CD4-positive, alpha-beta memory T cell (primary cell): ENCODE results near the gene ZEB2. TPM values are rescaled to one million over a fixed set of nuclear protein-coding genes. Genes with fewer than 3 reads are reported as not detected.

Experiments
- CTCF ChIA-PET: fragments of 350-600 bp; sonication (Branson Sonifier 250); formaldehyde crosslinking; loops from one replicate; lab custom pipeline; 2021; ENCODE audit warnings: inconsistent platforms; ENCODE audit not compliant: partially characterized antibody; lab: Charles Lee
- POLR2A ChIA-PET: fragments of 350-600 bp; sonication (Branson Sonifier 250); formaldehyde crosslinking; loops from one replicate; lab custom pipeline; 2021; ENCODE audit not compliant: partially characterized antibody; lab: Charles Lee
- DNase-seq, 5 donors: peaks; one replicate each; pipeline versions ENCODE4 v3.0.0 to v3.0.0-alpha.2; 2020 to 2022; ENCODE audit warnings: mixed read lengths in 1 of 5
- H3K27ac ChIP-seq: one replicate; pipeline ENCODE4 v1.7.0; 2013; ENCODE audit warnings: low read depth, low read length
- H3K27me3 ChIP-seq: 2 replicates; pipeline ENCODE4 v1.7.0; 2013; ENCODE audit warnings: mild to moderate bottlenecking, low read length, moderate library complexity; ENCODE audit not compliant: insufficient read depth
- H3K36me3 ChIP-seq: 2 replicates; pipeline ENCODE4 v1.7.0; 2013; ENCODE audit warnings: mild to moderate bottlenecking, low read length, moderate library complexity; ENCODE audit not compliant: insufficient read depth
- H3K4me1 ChIP-seq: 2 replicates; pipeline ENCODE4 v1.7.0; 2013; ENCODE audit warnings: mild to moderate bottlenecking, low read length, moderate library complexity; ENCODE audit not compliant: insufficient read depth
- H3K4me3 ChIP-seq, 2 donors: one replicate each; pipeline ENCODE4 v1.7.0; 2013; ENCODE audit warnings: low read length in 2 of 2, mild to moderate bottlenecking in 1 of 2
- H3K9me3 ChIP-seq, 2 donors: one replicate each; pipeline ENCODE4 v1.7.0; 2013; ENCODE audit warnings: low read length in 2 of 2, control low read depth in 1 of 2; ENCODE audit not compliant: control insufficient read depth in 1 of 2
- H3K27ac Mint-ChIP-seq, 7 donors: one replicate each; pipeline ENCODE4 v1.8.0; 2020 to 2021; ENCODE audit warnings: mixed read lengths in 7 of 7, mild to moderate bottlenecking in 6 of 7, inconsistent platforms in 3 of 7, moderate library complexity in 3 of 7
- H3K27me3 Mint-ChIP-seq, 2 donors: one replicate each; pipeline ENCODE4 v1.8.0; 2020 to 2021; ENCODE audit warnings: mixed read lengths in 2 of 2
- H3K36me3 Mint-ChIP-seq, 2 donors: one replicate each; pipeline ENCODE4 v1.8.0; 2020 to 2021; ENCODE audit warnings: mixed read lengths in 2 of 2, inconsistent platforms in 1 of 2, mild to moderate bottlenecking in 1 of 2
- H3K4me1 Mint-ChIP-seq, 4 donors: one replicate each; pipeline ENCODE4 v1.8.0; 2020 to 2021; ENCODE audit warnings: mixed read lengths in 4 of 4, mild to moderate bottlenecking in 1 of 4
- H3K4me3 Mint-ChIP-seq, 8 donors: one replicate each; pipeline ENCODE4 v1.8.0; 2020 to 2021; ENCODE audit warnings: mixed read lengths in 8 of 8, mild to moderate bottlenecking in 7 of 8, moderate library complexity in 6 of 8, inconsistent platforms in 3 of 8
- H3K9me3 Mint-ChIP-seq, 8 donors: one replicate each; pipeline ENCODE4 v1.8.0; 2020 to 2021; ENCODE audit warnings: mixed read lengths in 8 of 8, mild to moderate bottlenecking in 5 of 8, inconsistent platforms in 3 of 8, moderate library complexity in 1 of 8
- intact Hi-C: fragments of 100-400 bp; cut with micrococcal nuclease; formaldehyde crosslinking; loops from one replicate; pipeline ENCODE4 v1.15.1; 2023
- polyA plus RNA-seq, 2 donors: library from polyadenylated mRNA; unstranded; fragments of 300-500 nt; fragmentation: Illumina TruSeq; gene quantifications; one replicate each; pipeline ENCODE4 v1.2.3, GENCODE V29; 2021
- total RNA-seq, 2 experiments: library from RNA; stranded (reverse); gene quantifications; one replicate each; pipeline ENCODE4 v1.2.3, GENCODE V29; 2021

The ZEB2 gene
- total and polyA plus RNA-seq, 4 experiments from 2014 or later, result 0.83 to 5.2 (median 2.6) TPM

DNA sequence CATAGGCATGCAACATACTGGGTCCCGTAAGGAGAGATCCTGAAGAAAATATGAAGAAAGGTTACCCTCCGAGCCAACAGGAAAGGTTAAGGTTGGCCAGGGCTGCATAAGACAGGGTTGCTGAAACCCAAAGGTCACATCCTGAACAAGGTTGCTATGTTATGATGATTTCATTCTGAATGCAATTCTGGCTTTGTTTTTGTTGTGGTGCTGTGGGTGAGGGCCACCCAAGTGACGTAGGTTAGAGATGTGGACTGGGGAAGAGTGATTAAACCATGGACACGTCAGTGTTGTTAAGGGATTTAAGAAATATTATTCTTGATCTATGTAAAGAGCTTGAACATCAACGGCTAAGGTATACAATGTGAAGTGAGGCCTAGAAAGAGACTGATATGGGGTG is 60.0 kb downstream of the ZEB2 start:
- Mint-ChIP-seq H3K27ac (peak overlapping the region; percentile 23 to 83 (median 39)), H3K9me3 (no peaks in the 10 kb centered on the region), H3K4me1 (peaks cover 1 to 17% (median 10%) of the 10 kb centered on the region in 4 donors), H3K36me3 (no peaks in the 10 kb centered on the region), H3K4me3 (peak overlapping the region in 4 of 8 donors; percentile 7 to 21 (median 8)), H3K27me3 (peaks cover 3 to 4% of the 10 kb centered on the region in 2 donors)
- no peak overlapping the region for H3K4me3 ChIP-seq
- DNase-seq, result peak; percentile 33 to 64 (median 57)
- CTCF ChIA-PET, result interaction anchor here (1.2 kb wide), 1 partner anchor 13 kb away, joined by 3 read pairs; no protein-coding TSS in a partner anchor
- no peaks in the 10 kb centered on the region for H3K9me3 ChIP-seq
- H3K27me3 ChIP-seq, result no peaks in the 10 kb centered on the region
- H3K27ac ChIP-seq, result peak overlapping the region; percentile 23
- no peaks in the 10 kb centered on the region for H3K36me3 ChIP-seq
- intact Hi-C loops, result no loop called here
- POLR2A ChIA-PET, result interaction anchor here (0.9 kb wide), 1 partner anchor 60 kb away, joined by 3 read pairs; no protein-coding TSS in a partner anchor
- peaks cover 20% of the 10 kb centered on the region for H3K4me1 ChIP-seq

- Mint-ChIP-seq H3K27me3 (peaks cover 8 to 10% of the 10 kb centered on the region in 2 donors), H3K9me3 (no peaks in the 10 kb centered on the region), H3K36me3 (no peaks in the 10 kb centered on the region), H3K27ac (peak overlapping the region in 6 of 7 donors; percentile 23 to 83 (median 48)), H3K4me1 (peaks cover 4 to 22% (median 16%) of the 10 kb centered on the region in 4 donors), H3K4me3 (no peak overlapping the region)
- no peak for DNase-seq
- H3K4me1 ChIP-seq, result peaks cover 20% of the 10 kb centered on the region
- no peaks in the 10 kb centered on the region for H3K36me3 ChIP-seq
- H3K9me3 ChIP-seq, result no peaks in the 10 kb centered on the region
- no peaks in the 10 kb centered on the region for H3K27me3 ChIP-seq
- intact Hi-C loops, result no loop called here
- H3K4me3 ChIP-seq, result no peak overlapping the region
- POLR2A ChIA-PET, result interaction anchor here (0.9 kb wide), 1 partner anchor 60 kb away, joined by 3 read pairs; no protein-coding TSS in a partner anchor
- H3K27ac ChIP-seq, result peak overlapping the region; percentile 19
- CTCF ChIA-PET, result interaction anchor here (1.2 kb wide), 1 partner anchor 14 kb away, joined by 3 read pairs; no protein-coding TSS in a partner anchor
These were observed 60.6 kb downstream of the ZEB2 start for GRCh38 chr2:144459286-144459685.

GRCh38 chr2:144458541-144458940 is 61.4 kb downstream of the ZEB2 start:
- Histone ChIP-seq H3K9me3 (no peaks in the 10 kb centered on the region), H3K36me3 (no peaks in the 10 kb centered on the region), H3K4me1 (peaks cover 20% of the 10 kb centered on the region), H3K27me3 (no peaks in the 10 kb centered on the region), H3K4me3 (no peak overlapping the region), H3K27ac (peak overlapping the region; percentile 19)
- Mint-ChIP-seq H3K27ac (no peak overlapping the region), H3K36me3 (no peaks in the 10 kb centered on the region), H3K9me3 (no peaks in the 10 kb centered on the region), H3K27me3 (peaks cover 9 to 11% of the 10 kb centered on the region in 2 donors), H3K4me3 (no peak overlapping the region), H3K4me1 (peaks cover 4 to 24% (median 16%) of the 10 kb centered on the region in 4 donors)
- POLR2A ChIA-PET, result no interaction called here
- CTCF ChIA-PET, result no interaction called here
- DNase-seq, result no peak
- intact Hi-C loops, result no loop called here

DNA sequence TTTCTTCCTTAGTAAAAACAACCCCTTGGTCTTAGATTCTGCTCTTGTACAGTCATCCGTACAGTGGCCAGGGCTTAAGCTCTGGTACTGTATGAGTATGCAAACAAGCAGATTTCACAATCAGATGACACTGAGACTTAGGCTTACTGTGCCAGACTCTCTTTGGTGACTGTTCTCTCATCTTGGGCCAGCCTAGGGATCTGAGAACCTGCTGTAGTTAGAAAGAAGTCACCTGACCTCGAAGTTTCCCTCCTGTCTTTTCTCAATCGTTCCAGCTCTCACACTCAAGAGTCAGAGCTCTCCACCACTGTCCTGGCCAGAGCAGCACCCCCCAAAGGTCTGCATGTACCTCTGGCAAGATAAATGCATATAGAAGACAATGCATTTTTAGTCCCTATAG is 63.2 kb downstream of the ZEB2 start:
- H3K4me1 Mint-ChIP-seq, result peaks cover 8 to 27% (median 18%) of the 10 kb centered on the region in 4 donors
- H3K27me3 ChIP-seq, result no peaks in the 10 kb centered on the region
- CTCF ChIA-PET, result no interaction called here
- peak overlapping the region in 1 of 7 donors; percentile 84 for H3K27ac Mint-ChIP-seq
- no peak for DNase-seq
- POLR2A ChIA-PET, result no interaction called here
- no peaks in the 10 kb centered on the region for H3K9me3 Mint-ChIP-seq
- H3K27ac ChIP-seq, result no peak overlapping the region
- no peak overlapping the region for H3K4me3 Mint-ChIP-seq
- H3K27me3 Mint-ChIP-seq, result peaks cover 13% of the 10 kb centered on the region in 2 donors
- peaks cover 20% of the 10 kb centered on the region for H3K4me1 ChIP-seq
- no peaks in the 10 kb centered on the region for H3K36me3 ChIP-seq
- no peak overlapping the region for H3K4me3 ChIP-seq
- intact Hi-C loops, result no loop called here
- H3K9me3 ChIP-seq, result no peaks in the 10 kb centered on the region
- no peaks in the 10 kb centered on the region for H3K36me3 Mint-ChIP-seq

DNA sequence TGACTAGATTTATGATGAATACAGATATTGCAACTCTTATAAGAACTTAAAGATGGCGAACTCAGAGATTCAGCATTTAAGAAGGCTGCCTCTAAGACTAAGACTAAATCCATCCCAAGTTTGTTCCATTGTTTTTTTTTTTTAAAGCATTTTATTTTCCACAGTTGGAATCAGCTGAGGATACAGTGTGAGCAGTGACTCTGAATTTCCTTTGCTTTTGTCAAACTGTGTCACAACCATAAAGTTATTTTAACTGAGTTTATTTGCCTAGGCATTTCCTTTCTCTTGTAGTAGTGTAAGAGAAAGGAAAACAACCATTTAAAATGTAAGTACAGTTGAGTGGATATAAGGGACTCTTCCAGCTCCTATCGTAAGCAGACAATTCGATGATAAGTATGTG is 63.9 kb downstream of the ZEB2 start:
- H3K36me3 Mint-ChIP-seq, result no peaks in the 10 kb centered on the region
- no peak overlapping the region for H3K27ac ChIP-seq
- intact Hi-C loops, result no loop called here

GRCh38 chr2:144454466-144455287 is 65.2 kb downstream of the ZEB2 start:
- Histone ChIP-seq H3K4me1 (peaks cover 15% of the 10 kb centered on the region), H3K4me3 (no peak overlapping the region), H3K27me3 (no peaks in the 10 kb centered on the region), H3K27ac (no peak overlapping the region), H3K9me3 (no peaks in the 10 kb centered on the region), H3K36me3 (no peaks in the 10 kb centered on the region)
- peak overlapping the region in 3 of 7 donors; percentile 14 to 40 (median 26) for H3K27ac Mint-ChIP-seq
- no peaks in the 10 kb centered on the region for H3K36me3 Mint-ChIP-seq
- peaks cover 7 to 22% (median 14%) of the 10 kb centered on the region in 4 donors for H3K4me1 Mint-ChIP-seq
- DNase-seq, result no peak
- intact Hi-C loops, result no loop called here
- CTCF ChIA-PET, result no interaction called here
- POLR2A ChIA-PET, result interaction anchor here (0.7 kb wide), 1 partner anchor 56 kb away, joined by 3 read pairs; no protein-coding TSS in a partner anchor
- H3K4me3 Mint-ChIP-seq, result peak overlapping the region in 3 of 8 donors; percentile 7 to 48 (median 22)
- peaks cover 13% of the 10 kb centered on the region in 2 donors for H3K27me3 Mint-ChIP-seq
- no peaks in the 10 kb centered on the region for H3K9me3 Mint-ChIP-seq

More for the DNA sequence above, 63.9 kb downstream of the ZEB2 start:
- CTCF ChIA-PET, result no interaction called here
- H3K9me3 Mint-ChIP-seq, result no peaks in the 10 kb centered on the region
- no peaks in the 10 kb centered on the region for H3K36me3 ChIP-seq
- no peak overlapping the region for H3K27ac Mint-ChIP-seq
- peaks cover 13% of the 10 kb centered on the region in 2 donors for H3K27me3 Mint-ChIP-seq
- H3K4me3 Mint-ChIP-seq, result no peak overlapping the region
- H3K4me1 Mint-ChIP-seq, result peaks cover 8 to 27% (median 18%) of the 10 kb centered on the region in 4 donors
- POLR2A ChIA-PET, result no interaction called here
- no peak for DNase-seq
- peaks cover 20% of the 10 kb centered on the region for H3K4me1 ChIP-seq
- no peaks in the 10 kb centered on the region for H3K27me3 ChIP-seq
- H3K4me3 ChIP-seq, result no peak overlapping the region
- H3K9me3 ChIP-seq, result no peaks in the 10 kb centered on the region

DNA sequence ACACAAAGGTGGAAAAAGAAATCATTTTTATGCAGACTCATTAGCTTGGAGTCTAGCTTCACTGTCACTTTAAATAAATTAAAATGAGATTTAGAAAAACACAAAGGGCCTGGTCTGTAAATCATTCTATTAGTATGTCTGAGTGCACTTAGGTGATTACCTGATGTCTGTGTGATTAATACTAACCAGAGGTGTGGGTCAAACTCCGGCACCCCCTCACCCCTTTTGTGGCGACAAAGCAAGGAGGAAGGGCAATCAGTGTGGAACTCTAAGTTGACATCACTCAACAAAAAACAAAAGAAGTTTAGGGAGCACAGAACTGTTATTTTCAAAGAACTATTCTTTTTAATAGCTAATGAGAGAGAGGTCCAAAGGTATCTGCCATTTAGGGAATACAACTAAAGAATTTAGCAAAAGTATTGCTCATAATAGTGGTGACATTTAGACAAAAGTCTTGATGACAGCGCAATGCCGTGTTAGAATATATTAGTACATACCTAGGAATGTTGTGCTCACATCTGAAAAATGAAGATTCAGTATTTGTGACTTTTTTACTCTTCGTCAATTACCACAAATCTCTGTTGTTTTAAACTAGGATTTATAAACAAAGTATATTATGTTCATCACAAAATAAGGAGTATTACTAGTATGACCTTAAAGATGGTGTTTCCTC is 66.3 kb downstream of the ZEB2 start:
- ChIA-PET CTCF (no interaction called here), POLR2A (no interaction called here)
- H3K36me3 ChIP-seq, result no peaks in the 10 kb centered on the region
- no peak overlapping the region for H3K4me3 ChIP-seq
- Mint-ChIP-seq H3K27me3 (peaks cover 13% of the 10 kb centered on the region in 2 donors), H3K9me3 (no peaks in the 10 kb centered on the region), H3K4me1 (peaks cover 7 to 18% (median 11%) of the 10 kb centered on the region in 4 donors), H3K4me3 (no peak overlapping the region), H3K36me3 (no peaks in the 10 kb centered on the region), H3K27ac (peak overlapping the region in 2 of 7 donors; percentile 69 to 75)
- H3K27ac ChIP-seq, result no peak overlapping the region
- intact Hi-C loops, result no loop called here
- H3K27me3 ChIP-seq, result no peaks in the 10 kb centered on the region
- DNase-seq, result no peak
- H3K4me1 ChIP-seq, result peaks cover 8% of the 10 kb centered on the region
- no peaks in the 10 kb centered on the region for H3K9me3 ChIP-seq
